SK-N-SH (cell line): Measurements from ENCODE around the gene MCM10.

Experiments used
- CHD2 ChIP-seq: fragments of 150-350 bp; IDR thresholded peaks from 2 replicates; pipeline ENCODE4 v1.6.1; 2018; ENCODE audit warnings: low read length; ENCODE audit not compliant: partially characterized antibody
- EZH2phosphoT487 ChIP-seq: fragments of 200-600 bp; sonication (generic); IDR thresholded peaks from 2 replicates; pipeline ENCODE4 v1.6.1; 2017; ENCODE audit warnings: low read depth, mixed run types, mild to moderate bottlenecking, antibody characterized with exemption, moderate library complexity, borderline replicate concordance
- GABPA ChIP-seq: IDR thresholded peaks from 2 replicates; pipeline ENCODE4 v1.4.0; 2012; ENCODE audit warnings: low read depth, mild to moderate bottlenecking
- NRF1 ChIP-seq: IDR thresholded peaks from 2 replicates; pipeline ENCODE4 v1.6.1; 2012; ENCODE audit warnings: low read depth, mild to moderate bottlenecking, low read length
- POLR2AphosphoS5 ChIP-seq: IDR thresholded peaks from 2 replicates; pipeline ENCODE4 v1.6.1; 2012; ENCODE audit warnings: low read depth, low read length
- RAD21 ChIP-seq: IDR thresholded peaks from 2 replicates; pipeline ENCODE4 v1.6.1; 2012; ENCODE audit warnings: mild to moderate bottlenecking, low read length
- RFX5 ChIP-seq: IDR thresholded peaks from 2 replicates; pipeline ENCODE4 v1.6.1; 2012; ENCODE audit warnings: mild to moderate bottlenecking, improper control_type of control experiment, low read length
- SIN3A ChIP-seq: IDR thresholded peaks from 2 replicates; pipeline ENCODE4 v1.6.1; 2012; ENCODE audit warnings: low read depth, mild to moderate bottlenecking, low read length, moderate library complexity, borderline replicate concordance
- SMC3 ChIP-seq: IDR thresholded peaks from 2 replicates; pipeline ENCODE4 v1.6.1; 2012; ENCODE audit warnings: low read depth, low read length, improper control_type of control experiment
- TF ChIP-seq, protein P1 (sequence below): fragments of 200-600 bp; sonication (generic); IDR thresholded peaks from 2 replicates; pipeline ENCODE4 v1.6.1; 2017; ENCODE audit warnings: antibody characterized with exemption, mild to moderate bottlenecking, moderate library complexity
- TF ChIP-seq, protein P2 (sequence below): IDR thresholded peaks from 2 replicates; pipeline ENCODE4 v1.6.1; 2012; ENCODE audit warnings: mild to moderate bottlenecking, low read depth, low read length, moderate library complexity

- TF ChIP-seq SIN3A (no peak), NRF1 (no peak), POLR2AphosphoS5 (no peak), GABPA (no peak), CHD2 (no peak), RAD21 (no peak), EZH2phosphoT487 (no peak), RFX5 (no peak), SMC3 (no peak)
- TF ChIP-seq, protein P1, sequence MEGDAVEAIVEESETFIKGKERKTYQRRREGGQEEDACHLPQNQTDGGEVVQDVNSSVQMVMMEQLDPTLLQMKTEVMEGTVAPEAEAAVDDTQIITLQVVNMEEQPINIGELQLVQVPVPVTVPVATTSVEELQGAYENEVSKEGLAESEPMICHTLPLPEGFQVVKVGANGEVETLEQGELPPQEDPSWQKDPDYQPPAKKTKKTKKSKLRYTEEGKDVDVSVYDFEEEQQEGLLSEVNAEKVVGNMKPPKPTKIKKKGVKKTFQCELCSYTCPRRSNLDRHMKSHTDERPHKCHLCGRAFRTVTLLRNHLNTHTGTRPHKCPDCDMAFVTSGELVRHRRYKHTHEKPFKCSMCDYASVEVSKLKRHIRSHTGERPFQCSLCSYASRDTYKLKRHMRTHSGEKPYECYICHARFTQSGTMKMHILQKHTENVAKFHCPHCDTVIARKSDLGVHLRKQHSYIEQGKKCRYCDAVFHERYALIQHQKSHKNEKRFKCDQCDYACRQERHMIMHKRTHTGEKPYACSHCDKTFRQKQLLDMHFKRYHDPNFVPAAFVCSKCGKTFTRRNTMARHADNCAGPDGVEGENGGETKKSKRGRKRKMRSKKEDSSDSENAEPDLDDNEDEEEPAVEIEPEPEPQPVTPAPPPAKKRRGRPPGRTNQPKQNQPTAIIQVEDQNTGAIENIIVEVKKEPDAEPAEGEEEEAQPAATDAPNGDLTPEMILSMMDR = no peak
- TF ChIP-seq, protein P2, sequence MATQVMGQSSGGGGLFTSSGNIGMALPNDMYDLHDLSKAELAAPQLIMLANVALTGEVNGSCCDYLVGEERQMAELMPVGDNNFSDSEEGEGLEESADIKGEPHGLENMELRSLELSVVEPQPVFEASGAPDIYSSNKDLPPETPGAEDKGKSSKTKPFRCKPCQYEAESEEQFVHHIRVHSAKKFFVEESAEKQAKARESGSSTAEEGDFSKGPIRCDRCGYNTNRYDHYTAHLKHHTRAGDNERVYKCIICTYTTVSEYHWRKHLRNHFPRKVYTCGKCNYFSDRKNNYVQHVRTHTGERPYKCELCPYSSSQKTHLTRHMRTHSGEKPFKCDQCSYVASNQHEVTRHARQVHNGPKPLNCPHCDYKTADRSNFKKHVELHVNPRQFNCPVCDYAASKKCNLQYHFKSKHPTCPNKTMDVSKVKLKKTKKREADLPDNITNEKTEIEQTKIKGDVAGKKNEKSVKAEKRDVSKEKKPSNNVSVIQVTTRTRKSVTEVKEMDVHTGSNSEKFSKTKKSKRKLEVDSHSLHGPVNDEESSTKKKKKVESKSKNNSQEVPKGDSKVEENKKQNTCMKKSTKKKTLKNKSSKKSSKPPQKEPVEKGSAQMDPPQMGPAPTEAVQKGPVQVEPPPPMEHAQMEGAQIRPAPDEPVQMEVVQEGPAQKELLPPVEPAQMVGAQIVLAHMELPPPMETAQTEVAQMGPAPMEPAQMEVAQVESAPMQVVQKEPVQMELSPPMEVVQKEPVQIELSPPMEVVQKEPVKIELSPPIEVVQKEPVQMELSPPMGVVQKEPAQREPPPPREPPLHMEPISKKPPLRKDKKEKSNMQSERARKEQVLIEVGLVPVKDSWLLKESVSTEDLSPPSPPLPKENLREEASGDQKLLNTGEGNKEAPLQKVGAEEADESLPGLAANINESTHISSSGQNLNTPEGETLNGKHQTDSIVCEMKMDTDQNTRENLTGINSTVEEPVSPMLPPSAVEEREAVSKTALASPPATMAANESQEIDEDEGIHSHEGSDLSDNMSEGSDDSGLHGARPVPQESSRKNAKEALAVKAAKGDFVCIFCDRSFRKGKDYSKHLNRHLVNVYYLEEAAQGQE = no peak
Measured at GRCh38 chr10:13147161-13147560, 14.2 kb upstream of the MCM10 start.
